HG03139 (cell line): ENCODE measurements around the gene AKAP8L.
"Not testable (repeated sequence)": the region's sequence is repeated elsewhere in the genome, so short reads cannot be mapped to it uniquely, and the experiment has no call there.

Experiments used
- ATAC-seq: cut with Tn5 transposase; IDR thresholded peaks from one replicate; pipeline ENCODE4 v1.9.1; 2021; ENCODE audit not compliant: unreplicated experiment

AKAP8L gene

DNA sequence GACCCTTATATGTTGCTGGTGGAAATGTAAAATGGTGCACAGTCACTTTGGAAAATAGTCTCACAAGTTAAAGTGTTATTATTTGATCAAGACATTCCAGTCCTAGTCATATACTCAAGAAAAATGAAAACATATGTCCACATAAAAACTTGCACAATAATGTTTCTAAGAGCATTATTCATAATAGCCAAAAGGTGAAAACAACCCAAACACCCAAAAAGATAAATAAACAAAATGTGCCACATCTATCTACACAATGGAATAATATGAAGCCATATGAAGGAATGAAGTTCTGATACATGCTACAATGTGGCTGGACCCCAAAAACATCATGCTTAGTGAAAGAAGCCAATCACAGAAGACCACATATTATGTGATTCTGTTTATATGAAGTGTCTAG lies 24.8 kb downstream of the AKAP8L start:
- no peak for ATAC-seq

DNA sequence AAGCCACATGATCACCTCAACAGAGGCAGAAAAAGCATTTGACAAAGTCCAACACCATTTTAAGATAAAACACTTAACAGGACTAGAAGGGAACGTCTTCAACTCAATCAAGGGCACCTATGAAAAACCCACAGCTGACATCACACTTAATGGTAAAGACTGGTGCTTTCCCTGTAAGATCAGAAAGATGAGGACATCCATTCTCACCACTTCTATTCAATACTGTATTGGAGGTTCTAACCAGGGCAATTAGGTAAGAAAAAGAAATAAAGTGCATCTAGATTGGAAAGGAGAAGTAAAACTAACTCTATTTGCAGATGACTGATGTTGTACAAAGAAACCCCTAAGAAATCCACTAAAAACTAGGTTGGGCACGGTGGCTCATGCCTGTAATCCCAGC lies 28.0 kb downstream of the AKAP8L start:
- ATAC-seq = no peak

DNA sequence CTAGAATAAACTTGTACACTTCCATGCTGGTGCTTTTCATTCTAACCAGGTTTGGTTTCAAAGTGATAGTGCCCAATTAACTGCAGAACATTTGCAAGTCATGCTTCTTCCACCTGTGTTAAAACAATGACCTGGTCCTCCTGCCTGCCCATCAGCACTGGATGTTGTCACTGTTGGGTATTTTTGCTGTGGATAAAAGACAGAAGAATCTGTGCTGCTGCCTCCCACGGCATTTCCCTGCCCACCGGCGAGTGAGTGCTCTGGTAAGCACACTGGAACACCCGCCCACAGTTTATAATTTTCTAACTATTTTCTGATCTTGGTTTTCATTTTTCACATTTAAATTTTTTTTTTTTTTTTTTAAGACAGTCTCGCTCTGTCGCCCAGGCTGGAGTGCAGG lies 36.9 kb downstream of the AKAP8L start:
- ATAC-seq = no peak

DNA sequence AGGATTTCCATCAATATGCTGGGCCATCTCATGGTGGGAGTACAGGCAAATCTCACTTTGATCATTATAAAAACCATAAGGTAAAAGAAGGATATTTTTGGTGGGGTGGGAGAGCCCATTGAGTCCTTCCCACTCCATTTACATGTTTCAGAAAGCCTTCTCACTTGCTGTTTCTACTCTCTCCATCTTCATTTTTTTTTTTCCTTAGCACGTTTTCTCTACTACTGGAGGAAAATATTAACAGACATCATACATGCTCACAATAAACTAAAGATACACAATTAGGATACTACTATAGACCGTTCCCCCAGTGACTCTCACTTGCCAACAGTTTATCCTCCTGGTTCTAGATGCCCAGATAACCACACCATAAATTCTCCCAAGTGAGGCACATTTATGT lies 37.4 kb downstream of the AKAP8L start:
- ATAC-seq = no peak

DNA sequence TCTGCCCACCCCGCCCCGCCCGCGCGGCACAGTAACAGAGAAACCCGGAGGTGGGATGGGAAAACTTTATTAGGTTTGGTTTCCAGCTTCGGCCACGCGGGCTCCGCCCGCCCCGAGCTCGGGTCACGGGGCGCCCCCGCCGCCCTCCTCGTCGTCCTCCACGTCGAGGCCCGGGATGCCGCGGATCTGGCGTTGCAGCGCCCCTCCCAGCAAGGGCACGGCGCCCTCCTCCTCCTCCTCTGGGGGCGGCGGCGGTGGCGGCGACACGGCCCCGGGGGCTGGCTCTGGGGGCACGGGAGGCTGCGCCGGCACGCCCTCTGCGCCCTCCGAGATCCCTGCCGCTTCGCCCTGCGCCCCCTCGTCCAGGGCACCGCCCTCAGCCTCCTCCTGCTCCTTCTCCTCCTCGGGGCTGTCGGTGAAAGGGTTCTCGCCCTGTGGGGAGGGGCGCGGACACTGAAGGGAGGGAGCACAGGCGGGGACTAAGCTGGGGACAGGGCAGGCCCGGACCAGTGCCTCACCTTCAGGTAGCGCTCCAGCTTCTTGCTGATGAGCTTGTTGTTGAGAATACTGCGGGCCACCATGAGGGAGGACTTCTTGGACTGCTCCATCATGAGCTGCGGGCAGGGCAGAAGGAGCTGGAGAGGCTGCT lies 38.7 kb downstream of the AKAP8L start:
- ATAC-seq = peak; percentile 22

DNA sequence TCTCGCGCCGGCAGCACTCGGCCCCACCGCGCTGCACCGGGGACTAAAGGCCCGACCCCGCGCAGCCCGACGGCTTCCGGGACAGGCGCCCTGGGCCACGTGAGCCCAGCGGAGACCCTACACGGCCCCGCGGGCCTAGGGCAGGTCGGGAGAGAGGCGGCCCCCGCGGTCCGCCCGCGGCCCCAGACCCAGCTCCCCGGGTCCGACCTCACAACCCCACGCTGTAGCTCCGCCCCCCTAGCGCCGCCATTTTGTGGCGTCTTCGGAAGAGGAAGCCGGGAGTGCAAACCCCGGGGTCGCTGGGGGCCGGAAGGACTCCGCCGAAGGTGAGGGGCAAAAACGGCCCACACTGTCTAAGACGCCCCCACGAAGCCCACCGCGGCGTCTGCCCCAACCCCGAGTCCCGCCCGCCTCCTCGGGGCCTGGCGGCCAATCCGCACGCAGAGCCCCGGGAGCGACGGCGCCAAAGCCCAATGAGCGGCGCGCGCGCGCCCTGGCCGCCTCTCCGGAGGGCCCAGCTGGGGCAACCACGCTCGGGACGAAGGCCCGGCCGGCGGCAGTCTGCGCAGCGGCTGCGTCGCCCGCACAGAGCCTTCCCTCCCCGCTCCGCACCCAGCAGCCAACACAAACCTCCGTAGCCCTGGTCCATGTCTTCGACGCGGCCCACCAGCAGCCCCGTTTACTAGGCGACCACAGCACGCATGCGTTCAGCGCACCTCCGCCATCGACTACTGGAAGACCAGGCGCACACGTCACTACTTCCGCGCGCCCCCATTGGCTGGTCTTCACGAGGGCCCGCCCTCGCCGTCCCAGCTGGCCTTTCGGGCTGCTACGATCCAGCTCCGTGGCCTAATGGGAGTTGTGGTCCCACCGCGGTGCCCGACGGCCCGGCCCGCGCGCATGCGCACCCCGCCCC lies 39.4 kb downstream of the AKAP8L start, which contains the start of gene AKAP8:
Gene AKAP8 (minus strand): TSS at position 705 of the 916 bp plus-strand sequence. CDS start 56 bp downstream, at position 649.
- peak; percentile 75 for ATAC-seq

DNA sequence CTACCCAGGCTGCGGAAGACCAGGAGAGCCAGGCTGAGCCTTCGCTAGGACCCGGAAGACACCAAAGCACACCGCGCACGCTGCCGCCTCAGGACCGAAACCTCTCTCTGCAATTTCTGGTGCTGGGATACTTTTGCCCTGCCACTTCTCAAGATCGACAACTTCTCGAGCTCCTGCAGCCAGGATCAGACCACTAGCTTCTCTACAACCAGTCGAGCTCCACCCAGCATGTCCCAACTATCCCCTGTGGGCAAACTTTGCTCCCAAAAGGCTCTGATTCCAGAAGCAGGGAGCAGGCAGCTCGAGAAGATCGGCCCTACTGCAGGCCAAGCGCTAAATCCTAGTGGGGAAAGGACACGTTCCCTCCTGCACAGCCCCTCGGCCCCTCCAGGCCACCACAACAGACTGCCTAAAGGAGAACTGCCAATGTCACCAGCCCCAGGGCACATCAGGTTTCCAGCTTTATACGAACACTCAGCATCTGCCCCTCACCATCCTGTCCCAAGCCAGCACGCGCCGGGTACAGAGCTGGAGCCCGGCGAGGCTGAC lies 40.2 kb downstream of the AKAP8L start:
- ATAC-seq = no peak

DNA sequence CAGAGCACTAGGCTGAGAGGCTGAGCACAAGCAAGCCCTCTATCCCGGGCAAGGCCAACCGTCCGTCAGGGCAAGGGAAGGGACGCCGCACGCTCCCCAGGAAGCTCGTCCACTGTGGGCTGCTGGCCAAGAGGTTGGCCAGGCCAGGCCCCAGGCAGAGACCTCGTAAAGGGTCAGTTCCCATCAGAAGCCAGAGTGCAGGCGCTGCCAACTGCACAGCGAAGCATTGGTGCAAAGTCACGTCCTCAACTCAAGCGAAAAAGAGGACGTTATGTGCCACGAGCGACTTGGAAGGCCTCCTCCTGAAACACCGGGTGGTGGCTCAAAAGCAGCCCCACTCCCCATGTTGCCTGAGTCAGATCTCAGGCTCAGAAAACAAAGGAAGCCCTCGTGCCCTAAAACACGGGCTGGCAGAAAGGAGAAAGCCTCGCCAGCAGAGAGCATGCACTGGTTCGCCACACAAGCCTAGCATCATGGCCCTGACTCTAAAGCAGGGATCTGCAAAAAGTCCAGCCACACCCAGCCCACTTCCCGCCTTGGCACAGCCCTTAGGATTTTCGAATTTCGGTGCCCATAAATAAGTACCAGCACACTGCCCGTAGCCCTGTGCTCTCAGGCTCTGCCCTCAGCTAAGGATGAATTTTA lies 43.9 kb downstream of the AKAP8L start:
- ATAC-seq = no peak

DNA sequence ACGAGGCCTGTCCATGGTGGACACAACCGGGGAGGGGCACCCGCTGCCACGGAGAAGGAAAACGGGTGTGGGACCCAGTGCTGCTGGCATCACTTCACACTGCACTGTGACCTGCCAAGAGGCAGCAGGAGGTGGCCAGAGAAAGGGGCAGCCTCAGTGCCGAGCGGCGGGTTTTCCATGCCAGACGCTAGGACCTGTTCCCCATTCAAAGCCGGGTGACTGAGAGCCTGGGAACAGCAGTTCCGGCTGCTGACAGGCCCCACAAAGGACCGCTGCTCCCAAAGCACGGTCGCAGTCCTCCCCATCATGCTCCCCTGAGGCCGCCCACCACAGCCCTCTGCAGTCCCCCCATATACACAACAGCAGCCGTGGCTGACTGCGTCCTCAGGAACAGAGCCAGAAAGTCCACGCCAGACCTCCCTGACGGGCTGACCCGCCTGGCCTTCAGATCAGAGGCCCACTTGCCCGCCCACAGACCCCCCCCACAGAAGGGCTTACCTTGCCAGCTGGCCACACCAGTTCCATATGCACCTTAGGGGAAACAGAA lies 44.6 kb downstream of the AKAP8L start:
- ATAC-seq = no peak

DNA sequence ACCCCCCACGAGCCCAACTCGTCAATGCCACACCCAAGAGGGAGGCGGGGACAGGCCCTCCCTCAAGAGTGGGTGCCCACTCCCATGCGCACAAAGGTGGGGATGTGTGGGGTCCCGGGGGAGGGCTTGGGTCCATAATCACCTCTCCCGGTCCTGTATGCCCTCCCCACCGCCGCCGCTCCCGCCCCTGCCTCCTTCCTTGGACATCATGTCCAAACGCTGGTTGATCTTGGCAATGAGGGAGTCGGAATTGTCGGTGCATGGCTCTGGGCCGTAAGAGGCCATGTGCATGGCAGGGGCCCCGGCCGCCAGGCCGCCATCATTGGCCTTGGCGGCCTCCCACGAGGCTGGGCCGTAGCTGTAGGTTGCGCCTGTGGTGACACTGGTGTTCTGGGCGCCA lies 45.1 kb downstream of the AKAP8L start:
- ATAC-seq = no peak

DNA sequence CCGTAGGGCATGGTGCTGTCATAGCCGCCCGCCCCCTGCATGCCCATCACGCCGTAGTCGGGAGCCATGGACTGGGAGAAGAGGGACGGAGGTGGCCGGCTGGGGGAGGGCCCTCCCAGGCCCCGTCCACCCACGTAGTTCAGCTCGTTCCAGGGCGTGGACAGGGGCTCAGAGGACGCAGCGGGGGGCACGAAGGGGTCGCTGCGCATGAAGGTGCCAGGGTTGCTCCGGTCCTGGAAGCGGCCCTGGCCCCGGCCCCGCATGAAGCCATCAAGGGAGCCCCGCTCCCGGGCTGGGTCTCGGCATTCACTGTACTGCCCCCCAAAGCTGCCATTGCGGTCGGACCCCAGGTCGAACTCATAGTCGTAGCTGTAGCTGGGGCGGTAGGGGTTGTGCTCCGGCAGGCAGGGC lies 45.9 kb downstream of the AKAP8L start:
- no peak for ATAC-seq

DNA sequence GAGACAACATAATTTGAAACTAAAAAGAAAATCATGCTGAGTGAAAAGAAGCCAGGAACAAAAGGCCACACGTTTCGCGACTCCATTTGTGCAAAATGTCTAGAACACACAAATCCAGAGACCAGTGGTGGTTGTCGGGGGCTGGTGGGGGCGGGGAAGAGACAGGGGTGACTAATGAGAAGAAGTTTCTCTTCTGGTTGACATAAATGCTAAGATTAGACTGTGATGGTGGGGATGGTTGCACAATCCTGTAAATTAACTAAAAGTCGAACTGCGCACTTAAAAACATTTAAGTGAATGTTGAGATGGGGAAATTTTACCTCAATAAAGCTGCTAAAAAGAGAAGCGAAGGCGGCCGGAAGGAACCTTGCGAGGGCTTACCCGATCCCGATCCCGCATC lies 46.3 kb downstream of the AKAP8L start:
- ATAC-seq = no peak

DNA sequence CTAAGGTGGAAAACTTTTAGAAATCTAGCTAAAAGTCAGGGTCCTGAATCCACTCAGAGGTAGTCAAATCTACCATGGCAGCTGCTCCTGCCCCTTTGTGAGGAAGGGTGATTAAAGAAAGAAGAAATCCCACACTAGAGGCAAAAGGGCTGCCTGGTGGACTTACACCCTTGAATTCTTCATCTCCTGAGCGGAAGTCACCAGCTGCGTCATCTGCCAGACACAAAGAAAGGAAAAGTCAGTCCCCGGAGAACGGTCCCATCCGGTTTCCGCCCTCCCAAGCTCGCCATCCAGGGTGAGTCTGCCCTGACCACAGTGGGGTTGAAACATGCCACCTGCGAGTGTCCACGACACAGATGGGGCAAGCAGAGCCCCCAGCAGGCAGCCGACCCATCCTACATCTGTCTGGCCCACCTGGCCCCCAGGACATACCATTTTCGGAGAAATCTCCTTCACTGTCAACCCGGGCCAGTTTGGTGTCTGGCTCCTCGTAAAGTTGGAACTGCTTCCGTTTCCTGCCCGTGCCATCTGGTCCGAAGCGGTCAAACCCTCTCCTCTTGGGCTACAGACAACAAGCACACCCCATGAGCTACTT lies 46.9 kb downstream of the AKAP8L start:
- ATAC-seq = no peak

DNA sequence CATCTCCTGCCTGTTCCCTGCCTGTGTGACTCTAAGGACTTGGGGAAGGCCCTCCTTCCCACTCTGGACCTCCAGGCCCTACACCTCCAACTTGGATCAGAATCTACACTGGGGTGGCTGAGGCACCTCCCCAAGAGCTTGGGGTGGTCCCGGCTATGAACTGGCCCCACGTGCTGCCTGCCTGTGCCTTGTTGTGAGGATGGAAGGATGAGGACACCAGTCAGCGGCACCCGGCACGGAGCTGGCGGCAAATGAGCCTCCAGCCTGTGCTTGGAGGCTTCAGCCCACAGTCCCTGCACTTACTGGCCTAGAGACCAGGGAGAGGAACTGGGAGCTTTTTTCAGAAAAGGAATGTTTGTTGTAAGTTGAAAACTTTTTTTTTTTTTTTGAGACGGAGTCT lies 47.7 kb downstream of the AKAP8L start:
- no peak for ATAC-seq

DNA sequence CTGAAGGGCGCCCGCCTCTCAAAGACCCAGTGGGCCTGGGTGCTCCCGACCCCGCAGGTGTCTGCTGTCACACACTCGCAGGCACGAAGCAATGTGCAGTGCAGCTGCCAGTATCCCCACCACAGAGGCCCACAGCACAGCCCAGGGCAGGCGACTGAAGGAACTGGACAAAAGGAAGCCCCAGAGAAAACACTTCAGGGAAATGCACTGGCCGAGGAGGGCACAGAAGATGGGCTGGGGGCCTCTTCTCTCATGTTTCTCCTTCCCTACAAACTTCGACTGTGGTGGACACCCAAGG lies 49.2 kb downstream of the AKAP8L start:
- no peak for ATAC-seq

DNA sequence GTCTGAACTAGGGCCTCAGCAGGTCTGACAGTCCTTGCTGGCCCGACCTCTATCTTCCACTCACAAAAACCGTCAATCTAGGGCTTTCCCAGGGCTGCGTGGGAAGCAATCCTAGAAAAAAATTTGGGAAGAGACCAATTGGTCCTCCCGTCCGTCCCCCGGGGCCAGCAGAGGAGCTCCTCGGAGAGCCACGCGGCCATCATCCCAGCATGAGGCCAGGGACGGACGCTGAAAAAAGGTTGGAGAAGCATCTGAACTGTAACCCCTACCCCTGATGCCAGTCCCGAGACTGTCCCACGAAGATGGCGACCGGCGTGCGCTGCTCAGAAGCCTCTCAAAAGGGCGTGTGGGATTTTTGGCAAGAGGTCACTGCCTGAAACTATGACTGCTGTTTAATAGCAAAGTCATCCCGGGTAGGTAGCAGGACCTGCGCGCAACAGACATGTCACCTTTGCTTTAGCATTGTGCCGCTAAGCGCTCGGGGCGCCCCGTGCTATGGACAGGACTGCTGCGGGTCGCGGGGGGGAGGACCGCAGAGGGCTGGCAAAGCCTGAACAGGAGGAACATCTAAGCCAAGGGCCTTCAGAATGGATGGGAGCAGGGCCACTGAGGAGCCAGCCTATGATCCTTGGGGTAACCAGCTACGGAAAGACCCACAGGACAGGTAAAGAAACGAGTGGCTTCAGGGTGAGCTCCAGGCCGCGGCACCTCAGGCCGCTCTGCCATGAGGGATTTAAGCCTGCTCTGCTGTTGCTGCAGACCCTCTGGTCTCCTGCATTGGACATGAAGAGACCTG lies 49.8 kb downstream of the AKAP8L start:
- ATAC-seq = no peak

DNA sequence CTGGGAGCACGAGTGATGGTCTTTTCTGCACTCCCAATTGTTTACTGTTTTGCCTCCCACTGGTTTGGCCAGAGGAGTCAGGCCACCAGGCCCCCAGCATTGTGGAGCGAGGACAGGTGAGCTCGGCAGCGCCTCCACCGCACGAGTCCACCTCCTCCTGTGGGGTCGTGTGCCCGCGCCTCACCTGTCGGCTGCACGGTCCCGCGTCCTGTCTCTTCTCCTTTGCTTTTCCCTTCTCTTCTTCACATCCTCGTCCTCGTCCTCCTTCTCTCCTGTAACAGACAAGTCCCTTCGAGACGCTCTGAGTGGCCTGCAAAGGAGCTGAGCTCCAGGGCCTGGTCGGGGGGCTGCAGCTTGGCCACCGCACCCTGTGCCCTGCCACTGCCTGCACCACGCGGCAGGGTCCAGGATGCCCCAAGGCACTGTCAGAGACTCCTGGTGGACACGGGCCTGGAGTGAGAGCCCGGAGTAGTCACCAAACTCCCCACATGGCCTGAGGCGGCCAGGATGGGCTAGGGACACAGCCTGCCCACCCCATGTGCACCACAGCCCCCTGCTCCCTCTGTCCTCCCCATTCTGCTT lies 50.6 kb downstream of the AKAP8L start:
- no peak for ATAC-seq

DNA sequence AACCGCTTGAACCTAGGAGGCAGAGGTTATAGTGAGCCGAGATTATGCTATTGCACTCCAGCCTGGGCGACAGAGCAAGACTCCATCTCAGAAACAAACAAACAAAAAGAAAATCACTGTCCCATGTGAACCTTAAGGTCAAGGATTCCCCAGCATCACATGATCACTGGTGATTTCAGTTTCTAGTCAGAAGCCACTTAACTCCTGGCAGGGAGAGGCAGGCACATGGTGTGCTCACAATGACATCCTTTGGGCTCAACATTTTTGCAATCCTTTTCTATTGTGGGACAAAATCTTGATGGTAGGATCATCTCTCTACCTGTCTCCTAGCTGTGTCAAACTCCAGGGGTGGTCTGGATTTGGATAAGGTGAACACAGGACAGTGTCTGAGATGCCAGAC lies 51.3 kb downstream of the AKAP8L start:
- no peak for ATAC-seq

DNA sequence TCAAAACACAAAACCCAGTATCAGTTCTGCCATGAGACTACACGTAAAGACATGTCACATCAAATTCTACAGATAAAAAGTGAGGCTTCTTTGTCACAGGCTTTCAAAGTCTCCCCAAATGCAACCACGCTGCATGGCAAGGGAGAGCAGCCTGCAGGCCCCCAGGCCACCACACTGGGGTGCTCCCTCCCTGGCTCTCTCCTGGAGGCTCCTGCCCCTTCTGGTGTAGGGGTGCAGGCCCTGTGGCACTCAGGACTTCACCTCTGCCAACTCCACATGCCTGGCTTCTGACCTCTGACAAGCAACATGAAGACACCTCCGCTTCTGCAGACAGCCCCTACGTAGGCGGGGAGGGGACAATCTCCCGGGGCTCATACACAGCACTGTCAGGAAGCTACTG lies 53.5 kb downstream of the AKAP8L start:
- ATAC-seq = no peak

DNA sequence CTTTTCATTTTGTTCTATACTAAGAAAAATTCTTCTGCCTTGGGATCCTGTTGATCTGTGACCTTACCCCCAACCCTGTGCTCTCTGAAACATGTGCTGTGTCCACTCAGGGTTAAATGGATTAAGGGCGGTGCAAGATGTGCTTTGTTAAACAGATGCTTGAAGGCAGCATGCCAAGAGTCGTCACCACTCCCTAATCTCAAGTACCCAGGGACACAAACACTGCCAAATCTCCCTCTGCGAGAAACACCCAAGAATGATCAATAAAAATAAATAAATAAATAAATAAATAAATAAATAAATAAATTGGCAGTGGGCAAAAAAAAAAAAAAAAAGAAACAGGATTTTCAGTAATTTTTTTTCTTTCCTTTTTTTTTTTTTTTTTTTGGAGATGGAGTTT lies 55.0 kb downstream of the AKAP8L start:
- not testable (repeated sequence) for ATAC-seq
